Measurements from ENCODE around the gene RIMBP2.

RIMBP2 gene

DNA sequence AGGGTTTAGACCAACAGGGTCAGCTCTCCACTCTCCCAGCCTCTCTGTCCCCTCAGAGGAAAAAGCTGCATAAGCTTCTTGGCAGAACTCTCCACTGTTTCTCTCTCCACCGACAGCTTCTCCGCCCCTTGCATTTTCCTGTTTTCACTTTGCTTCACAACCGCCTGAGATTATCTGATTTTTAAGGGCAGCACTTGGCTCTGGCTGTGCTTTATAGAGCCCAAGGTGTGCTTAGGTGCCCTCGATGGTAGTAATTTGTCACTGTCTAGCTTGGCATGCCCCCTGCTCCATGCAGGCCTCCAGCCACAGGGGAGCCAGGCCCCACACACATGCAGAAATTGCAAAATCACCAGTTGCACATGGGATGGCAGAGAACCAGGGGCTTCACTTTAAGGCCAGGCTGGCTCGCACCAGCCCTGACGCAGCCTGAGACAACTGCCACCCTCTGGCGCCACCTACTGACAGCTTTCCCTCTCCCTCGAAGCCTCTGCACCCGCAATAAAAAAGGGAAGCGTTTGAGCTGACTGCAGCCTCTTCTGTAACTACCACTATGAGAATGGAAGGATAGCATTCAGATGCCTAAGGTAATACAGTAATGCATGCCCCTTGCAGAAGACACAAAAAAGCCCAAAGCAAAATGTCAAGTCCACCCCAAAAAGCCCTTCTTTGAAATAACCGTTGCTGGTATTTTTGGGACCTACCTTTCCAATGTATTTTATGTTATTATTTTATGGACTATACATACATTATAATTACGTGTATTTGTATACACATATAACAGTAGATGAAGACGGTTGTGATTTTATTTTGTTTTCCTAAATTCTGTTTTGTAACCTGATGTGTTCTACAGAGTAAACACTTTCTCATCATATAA lies 32.0 kb upstream of the RIMBP2 start:
- TF ChIP-seq SPI1 (IDR thresholded peaks at IDR 0.05; ENCODE audit: borderline replicate concordance, low read depth) (peak; percentile 77; the same call in 1 of the 2 replicates), GABPA (IDR thresholded peaks at IDR 0.05; ENCODE audit: low read depth) (no peak)
- TF ChIP-seq, protein P1, sequence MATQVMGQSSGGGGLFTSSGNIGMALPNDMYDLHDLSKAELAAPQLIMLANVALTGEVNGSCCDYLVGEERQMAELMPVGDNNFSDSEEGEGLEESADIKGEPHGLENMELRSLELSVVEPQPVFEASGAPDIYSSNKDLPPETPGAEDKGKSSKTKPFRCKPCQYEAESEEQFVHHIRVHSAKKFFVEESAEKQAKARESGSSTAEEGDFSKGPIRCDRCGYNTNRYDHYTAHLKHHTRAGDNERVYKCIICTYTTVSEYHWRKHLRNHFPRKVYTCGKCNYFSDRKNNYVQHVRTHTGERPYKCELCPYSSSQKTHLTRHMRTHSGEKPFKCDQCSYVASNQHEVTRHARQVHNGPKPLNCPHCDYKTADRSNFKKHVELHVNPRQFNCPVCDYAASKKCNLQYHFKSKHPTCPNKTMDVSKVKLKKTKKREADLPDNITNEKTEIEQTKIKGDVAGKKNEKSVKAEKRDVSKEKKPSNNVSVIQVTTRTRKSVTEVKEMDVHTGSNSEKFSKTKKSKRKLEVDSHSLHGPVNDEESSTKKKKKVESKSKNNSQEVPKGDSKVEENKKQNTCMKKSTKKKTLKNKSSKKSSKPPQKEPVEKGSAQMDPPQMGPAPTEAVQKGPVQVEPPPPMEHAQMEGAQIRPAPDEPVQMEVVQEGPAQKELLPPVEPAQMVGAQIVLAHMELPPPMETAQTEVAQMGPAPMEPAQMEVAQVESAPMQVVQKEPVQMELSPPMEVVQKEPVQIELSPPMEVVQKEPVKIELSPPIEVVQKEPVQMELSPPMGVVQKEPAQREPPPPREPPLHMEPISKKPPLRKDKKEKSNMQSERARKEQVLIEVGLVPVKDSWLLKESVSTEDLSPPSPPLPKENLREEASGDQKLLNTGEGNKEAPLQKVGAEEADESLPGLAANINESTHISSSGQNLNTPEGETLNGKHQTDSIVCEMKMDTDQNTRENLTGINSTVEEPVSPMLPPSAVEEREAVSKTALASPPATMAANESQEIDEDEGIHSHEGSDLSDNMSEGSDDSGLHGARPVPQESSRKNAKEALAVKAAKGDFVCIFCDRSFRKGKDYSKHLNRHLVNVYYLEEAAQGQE (IDR thresholded peaks at IDR 0.05; ENCODE audit: insufficient replicate concordance, low read depth): no peak
- TF ChIP-seq, protein P2, sequence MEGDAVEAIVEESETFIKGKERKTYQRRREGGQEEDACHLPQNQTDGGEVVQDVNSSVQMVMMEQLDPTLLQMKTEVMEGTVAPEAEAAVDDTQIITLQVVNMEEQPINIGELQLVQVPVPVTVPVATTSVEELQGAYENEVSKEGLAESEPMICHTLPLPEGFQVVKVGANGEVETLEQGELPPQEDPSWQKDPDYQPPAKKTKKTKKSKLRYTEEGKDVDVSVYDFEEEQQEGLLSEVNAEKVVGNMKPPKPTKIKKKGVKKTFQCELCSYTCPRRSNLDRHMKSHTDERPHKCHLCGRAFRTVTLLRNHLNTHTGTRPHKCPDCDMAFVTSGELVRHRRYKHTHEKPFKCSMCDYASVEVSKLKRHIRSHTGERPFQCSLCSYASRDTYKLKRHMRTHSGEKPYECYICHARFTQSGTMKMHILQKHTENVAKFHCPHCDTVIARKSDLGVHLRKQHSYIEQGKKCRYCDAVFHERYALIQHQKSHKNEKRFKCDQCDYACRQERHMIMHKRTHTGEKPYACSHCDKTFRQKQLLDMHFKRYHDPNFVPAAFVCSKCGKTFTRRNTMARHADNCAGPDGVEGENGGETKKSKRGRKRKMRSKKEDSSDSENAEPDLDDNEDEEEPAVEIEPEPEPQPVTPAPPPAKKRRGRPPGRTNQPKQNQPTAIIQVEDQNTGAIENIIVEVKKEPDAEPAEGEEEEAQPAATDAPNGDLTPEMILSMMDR (IDR thresholded peaks at IDR 0.05; ENCODE audit: insufficient read depth, low read length): peak; percentile 81

DNA sequence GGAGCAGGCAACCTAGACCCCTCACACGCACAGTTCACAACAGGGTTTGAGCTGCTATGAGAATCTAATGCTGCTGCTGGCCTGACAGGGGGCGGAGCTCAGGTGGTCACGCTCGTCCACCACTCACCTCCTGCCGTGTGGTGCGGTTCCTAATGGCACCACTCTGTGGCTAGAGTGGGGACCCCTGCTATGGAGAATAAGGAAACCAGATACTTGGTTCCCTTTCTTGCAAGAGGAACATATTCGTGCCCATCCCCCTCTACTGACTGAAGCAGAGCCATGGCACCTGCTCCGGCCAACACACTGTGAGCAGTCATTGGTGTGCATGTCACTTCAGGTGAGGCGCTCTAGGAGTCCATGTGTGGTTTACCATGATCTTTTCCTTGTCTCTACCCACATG lies 30.4 kb upstream of the RIMBP2 start:
- no peaks in the 10 kb centered on the region for H3K27me3 ChIP-seq (ENCODE audit: insufficient read depth, poor library complexity, severe bottlenecking)

More for the DNA sequence above, 32.0 kb upstream of the RIMBP2 start:
- DNase-seq (ENCODE audit: low read depth in 1 of 2, low spot score in 1 of 2): peak in 1 of 2 experiments; percentile 73
- Histone ChIP-seq H3K27me3 (ENCODE audit: insufficient read depth, poor library complexity, severe bottlenecking) (no peaks in the 10 kb centered on the region), H3K4me3 (replicated peaks; ENCODE audit: insufficient read depth, low read length) (no peak overlapping the region), H3K27ac (replicated peaks) (no peak overlapping the region)

DNA sequence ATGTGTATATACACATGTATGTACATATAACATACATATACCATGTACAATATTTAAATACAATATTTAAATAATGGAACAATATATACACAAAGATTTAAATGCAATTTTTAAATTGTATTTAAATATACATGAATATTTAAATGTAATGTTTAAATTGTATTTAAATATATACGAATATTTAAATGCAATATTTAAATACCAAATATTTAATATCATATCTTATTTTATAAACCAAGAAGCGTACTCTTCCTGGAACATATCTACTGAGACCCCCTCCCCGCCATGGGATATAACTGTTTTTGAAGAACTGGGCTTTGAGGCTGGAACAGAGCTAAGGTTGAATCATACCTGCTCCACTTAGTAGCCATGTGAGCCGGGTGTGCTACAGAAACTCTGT lies 29.8 kb upstream of the RIMBP2 start:
- Histone ChIP-seq H3K27me3 (ENCODE audit: insufficient read depth, poor library complexity, severe bottlenecking) (no peaks in the 10 kb centered on the region), H3K27ac (replicated peaks) (no peak overlapping the region), H3K4me3 (replicated peaks; ENCODE audit: insufficient read depth, low read length) (no peak overlapping the region)
- no peak for TF ChIP-seq POLR2AphosphoS5 (IDR thresholded peaks at IDR 0.05; ENCODE audit: low read depth)
- TF ChIP-seq, protein P1 (IDR thresholded peaks at IDR 0.05; ENCODE audit: insufficient replicate concordance, low read depth): no peak
- TF ChIP-seq, protein P2 (IDR thresholded peaks at IDR 0.05; ENCODE audit: insufficient read depth, low read length): no peak
- no peak for TF ChIP-seq GABPA (IDR thresholded peaks at IDR 0.05; ENCODE audit: low read depth)
- TF ChIP-seq SPI1 (IDR thresholded peaks at IDR 0.05; ENCODE audit: borderline replicate concordance, low read depth): no peak
- DNase-seq (ENCODE audit: low read depth in 1 of 2, low spot score in 1 of 2): no peak

More for the DNA sequence above, 30.4 kb upstream of the RIMBP2 start:
- peak in 1 of 2 experiments; percentile 9 for DNase-seq (ENCODE audit: low read depth in 1 of 2, low spot score in 1 of 2)
- Histone ChIP-seq H3K4me3 (replicated peaks; ENCODE audit: insufficient read depth, low read length) (no peak overlapping the region), H3K27ac (replicated peaks) (no peak overlapping the region)
- TF ChIP-seq, protein P1 (IDR thresholded peaks at IDR 0.05; ENCODE audit: insufficient replicate concordance, low read depth): no peak
- TF ChIP-seq SPI1 (IDR thresholded peaks at IDR 0.05; ENCODE audit: borderline replicate concordance, low read depth) (no peak), GABPA (IDR thresholded peaks at IDR 0.05; ENCODE audit: low read depth) (no peak), POLR2AphosphoS5 (IDR thresholded peaks at IDR 0.05; ENCODE audit: low read depth) (no peak)
- TF ChIP-seq, protein P2 (IDR thresholded peaks at IDR 0.05; ENCODE audit: insufficient read depth, low read length): no peak

All from HL-60 (cell line).